Endodermal cell (in vitro differentiated cells): Measurements from ENCODE around the gene AJUBA. TPM values are rescaled to one million over a fixed set of nuclear protein-coding genes. Genes with fewer than 3 reads are reported as not detected.

ENCODE experiments used
- DNase-seq: peaks from one replicate; pipeline ENCODE4 v3.0.0-alpha.2; 2017
- H3K27ac ChIP-seq: 2 replicates; pipeline ENCODE4 v1.5.1; 2013; ENCODE audit warnings: mild to moderate bottlenecking, low read depth, low read length, moderate library complexity
- H3K27me3 ChIP-seq: 2 replicates; pipeline ENCODE4 v1.6.1; 2013; ENCODE audit warnings: mild to moderate bottlenecking, low read length, moderate library complexity; ENCODE audit not compliant: insufficient read depth, control insufficient read depth, poor library complexity, severe bottlenecking
- H3K36me3 ChIP-seq: 2 replicates; pipeline ENCODE4 v1.7.0; 2013; ENCODE audit warnings: mild to moderate bottlenecking, low read length, moderate library complexity; ENCODE audit not compliant: control insufficient read depth, insufficient read depth
- H3K4me1 ChIP-seq: one replicate; pipeline ENCODE4 v1.7.0; 2013; ENCODE audit warnings: low read length; ENCODE audit not compliant: control insufficient read depth, insufficient read depth
- H3K4me3 ChIP-seq: 2 replicates; pipeline ENCODE4 v1.5.1; 2013; ENCODE audit warnings: mild to moderate bottlenecking, low read length, moderate library complexity
- H3K9ac ChIP-seq: 2 replicates; pipeline ENCODE4 v1.6.1; 2013; ENCODE audit warnings: mild to moderate bottlenecking, low read length, moderate library complexity; ENCODE audit not compliant: poor library complexity, severe bottlenecking; ENCODE audit errors: extremely low read depth
- H3K9me3 ChIP-seq: 2 replicates; pipeline ENCODE4 v1.6.1; 2013; ENCODE audit warnings: mild to moderate bottlenecking, low read length, moderate library complexity; ENCODE audit not compliant: control insufficient read depth
- H3K27ac Mint-ChIP-seq: 2 replicates; pipeline ENCODE4 v1.8.0; 2020; ENCODE audit warnings: mixed read lengths
- H3K27me3 Mint-ChIP-seq: 2 replicates; pipeline ENCODE4 v1.8.0; 2021; ENCODE audit warnings: mild to moderate bottlenecking, mixed read lengths; ENCODE audit not compliant: insufficient read depth
- H3K36me3 Mint-ChIP-seq: 2 replicates; pipeline ENCODE4 v1.8.0; 2020; ENCODE audit warnings: low read depth, mixed read lengths
- H3K4me1 Mint-ChIP-seq: 2 replicates; pipeline ENCODE4 v1.8.0; 2020; ENCODE audit warnings: mixed read lengths
- H3K4me3 Mint-ChIP-seq: 2 replicates; pipeline ENCODE4 v1.8.0; 2020; ENCODE audit warnings: mild to moderate bottlenecking, moderate library complexity, mixed read lengths
- H3K9me3 Mint-ChIP-seq: 2 replicates; pipeline ENCODE4 v1.8.0; 2020; ENCODE audit warnings: mild to moderate bottlenecking, mixed read lengths
- CTCF ChIP-seq: fragments of 200-600 bp; sonication (generic); conservative IDR thresholded peaks from 2 replicates; pipeline ENCODE4 v1.5.0; 2021; ENCODE audit warnings: antibody characterized with exemption, mild to moderate bottlenecking
- WGBS, 2 experiments: methylation state at CpG; one replicate each; pipeline versions ENCODE4 v1.1.5 to v1.1.7; 2013; ENCODE audit warnings: missing lambda C conversion rate in 2 of 2, mixed read lengths in 1 of 2; ENCODE audit not compliant: insufficient coverage in 1 of 2, insufficient read length in 1 of 2; 5-methylcytosine and 5-hydroxymethylcytosine counted together
- total RNA-seq, 2 donors: library from RNA; stranded (reverse); fragmentation: NEBNext Ultra II Directional in 1 of 2; extraction: Animal tissue kit (Norgen Biotek cat#: 25700) in 1 of 2; gene quantifications; 2 replicates in 1 of 2; 3 replicates in 1 of 2; pipeline ENCODE4 v1.2.1, GENCODE V29; 2021

AJUBA gene
- total RNA-seq, 2 donors from 2014 or later, result 34.2 to 51.4 TPM

- Histone ChIP-seq H3K27ac (peak overlapping the region; percentile 89), H3K4me3 (peak overlapping the region; percentile 88), H3K27me3 (no peaks in the 10 kb centered on the region), H3K9ac (peak overlapping the region; percentile 62), H3K9me3 (no peaks in the 10 kb centered on the region), H3K4me1 (peaks cover 26% of the 10 kb centered on the region), H3K36me3 (peaks cover 39% of the 10 kb centered on the region)
- peak overlapping the region; percentile 98 for H3K27ac Mint-ChIP-seq
- no peaks in the 10 kb centered on the region for H3K9me3 Mint-ChIP-seq
- H3K27me3 Mint-ChIP-seq, result peaks cover 18% of the 10 kb centered on the region
- 67 to 84% methylated on average over 1 to 3 of the region's 3 CpGs for WGBS, 2 experiments
- H3K36me3 Mint-ChIP-seq, result peaks cover 41% of the 10 kb centered on the region
- no peak overlapping the region for H3K4me3 Mint-ChIP-seq
- DNase-seq, result no peak
- peaks cover 47% of the 10 kb centered on the region for H3K4me1 Mint-ChIP-seq
- no peak for TF ChIP-seq CTCF
These were observed 3.9 kb downstream of the AJUBA start for GRCh38 chr14:22978487-22978837.

DNA sequence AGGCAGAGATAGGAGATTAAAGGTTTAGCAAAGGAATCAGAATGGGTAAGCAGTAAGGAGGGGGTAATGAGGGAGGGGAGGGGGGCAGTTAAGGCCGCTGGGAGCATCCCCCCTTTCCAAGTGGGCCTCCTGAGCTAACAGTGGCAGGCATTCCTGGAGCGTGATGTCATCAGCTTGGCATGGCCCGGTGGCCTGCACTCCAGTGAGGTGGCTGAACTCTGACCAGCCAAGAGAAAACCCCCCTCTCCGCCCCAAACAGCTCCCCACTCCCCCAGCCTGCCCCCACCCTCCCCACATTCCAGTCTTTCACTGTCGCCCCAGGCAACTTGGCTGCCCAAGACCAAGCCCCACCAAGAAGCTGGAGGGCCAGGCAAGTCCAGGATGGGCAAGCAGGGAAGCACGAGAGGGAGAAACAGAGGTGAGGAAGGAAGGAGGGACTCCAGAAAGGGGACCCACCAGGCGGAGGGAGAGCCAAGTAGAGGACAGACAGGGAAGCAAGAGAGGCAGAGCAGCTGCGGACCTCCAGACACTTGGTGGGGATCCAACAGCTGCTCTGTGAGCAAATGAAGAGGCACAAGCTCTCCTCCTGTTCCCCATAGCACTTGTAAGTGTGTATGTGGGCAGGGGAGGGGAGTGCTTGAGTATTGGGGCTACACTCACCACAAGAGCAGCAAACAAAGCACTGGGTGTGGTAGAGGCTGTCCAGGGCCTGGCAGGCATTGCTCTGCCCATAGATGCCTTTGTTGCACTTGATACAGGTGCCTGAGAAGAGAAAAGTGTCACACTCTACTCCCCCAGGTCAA, 4.5 kb downstream of the AJUBA start:
- peak overlapping the region; percentile 62 for H3K9ac ChIP-seq
- peaks cover 45% of the 10 kb centered on the region for H3K36me3 ChIP-seq
- H3K4me1 ChIP-seq, result peaks cover 26% of the 10 kb centered on the region
- no peaks in the 10 kb centered on the region for H3K27me3 ChIP-seq
- peaks cover 45% of the 10 kb centered on the region for H3K36me3 Mint-ChIP-seq
- no peaks in the 10 kb centered on the region for H3K9me3 ChIP-seq
- no peak overlapping the region for H3K4me3 Mint-ChIP-seq
- WGBS, 2 experiments, result 8 to 25% methylated on average over 2 to 8 of the region's 8 CpGs
- peaks cover 47% of the 10 kb centered on the region for H3K4me1 Mint-ChIP-seq
- peak overlapping the region; percentile 98 for H3K27ac Mint-ChIP-seq
- TF ChIP-seq CTCF, result no peak
- peaks cover 18% of the 10 kb centered on the region for H3K27me3 Mint-ChIP-seq
- H3K27ac ChIP-seq, result peak overlapping the region; percentile 89
- DNase-seq, result peak; percentile 95
- no peaks in the 10 kb centered on the region for H3K9me3 Mint-ChIP-seq
- peak overlapping the region; percentile 88 for H3K4me3 ChIP-seq

GRCh38 chr14:22977434-22977683, 5.0 kb downstream of the AJUBA start:
- H3K4me1 Mint-ChIP-seq, result peaks cover 47% of the 10 kb centered on the region
- peak overlapping the region; percentile 98 for H3K27ac Mint-ChIP-seq
- Histone ChIP-seq H3K9me3 (no peaks in the 10 kb centered on the region), H3K27me3 (no peaks in the 10 kb centered on the region), H3K27ac (peak overlapping the region; percentile 89), H3K36me3 (peaks cover 50% of the 10 kb centered on the region), H3K4me1 (peaks cover 26% of the 10 kb centered on the region), H3K9ac (peak overlapping the region; percentile 60), H3K4me3 (peak overlapping the region; percentile 68)
- no peak overlapping the region for H3K4me3 Mint-ChIP-seq
- peaks cover 46% of the 10 kb centered on the region for H3K36me3 Mint-ChIP-seq
- no peaks in the 10 kb centered on the region for H3K9me3 Mint-ChIP-seq
- TF ChIP-seq CTCF, result no peak
- DNase-seq, result no peak
- peaks cover 18% of the 10 kb centered on the region for H3K27me3 Mint-ChIP-seq
